H1 (cell line): ENCODE results near the gene ERI3. TPM values are rescaled to one million over a fixed set of nuclear protein-coding genes. Genes with fewer than 3 reads are reported as not detected.

Source experiments
- CTCF ChIA-PET: fragments of 300-600 bp; sonication (Branson Sonifier 250); formaldehyde crosslinking; loops from one replicate; lab custom pipeline; 2021; ENCODE audit not compliant: partially characterized antibody; lab: Charles Lee
- POLR2A ChIA-PET: fragments of 300-600 bp; sonication (Branson Sonifier 250); formaldehyde crosslinking; loops from one replicate; lab custom pipeline; 2021; ENCODE audit warnings: inconsistent platforms; ENCODE audit not compliant: partially characterized antibody; lab: Charles Lee
- DNase-seq, 2 experiments: peaks; one replicate each; pipeline versions ENCODE4 v3.0.0 to v3.0.0-alpha.2; 2010 to 2022; ENCODE audit warnings: low spot score in 2 of 2, low read depth in 1 of 2, mixed read lengths in 1 of 2
- FAIRE-seq: peaks from 2 replicates; lab custom pipeline; 2011; peaks lifted over from hg19 to GRCh38; lab: Jason Lieb, UNC
- H2AFZ ChIP-seq: 2 replicates; pipeline ENCODE4 v1.8.1; 2012; ENCODE audit warnings: low read length, inconsistent platforms
- H2AK5ac ChIP-seq: 2 replicates; pipeline ENCODE4 v1.6.1; 2013; ENCODE audit warnings: low read depth, low read length
- H2BK120ac ChIP-seq: replicated peaks from 2 replicates; pipeline ENCODE3; 2013; ENCODE audit warnings: low read depth, low read length, inconsistent platforms
- H2BK12ac ChIP-seq: 2 replicates; pipeline ENCODE4 v1.6.1; 2013; ENCODE audit warnings: low read depth, low read length
- H2BK15ac ChIP-seq: 2 replicates; pipeline ENCODE4 v1.6.1; 2013; ENCODE audit warnings: low read length
- H2BK20ac ChIP-seq: 2 replicates; pipeline ENCODE4 v1.6.1; 2013; ENCODE audit warnings: low read length
- H2BK5ac ChIP-seq: 2 replicates; pipeline ENCODE4 v1.6.1; 2013; ENCODE audit warnings: low read depth, low read length
- H3K14ac ChIP-seq: 2 replicates; pipeline ENCODE4 v1.6.1; 2013; ENCODE audit warnings: inconsistent platforms; ENCODE audit not compliant: insufficient read length
- H3K18ac ChIP-seq: 2 replicates; pipeline ENCODE4 v1.6.1; 2013; ENCODE audit warnings: low read length; ENCODE audit errors: extremely low read depth
- H3K23ac ChIP-seq: 2 replicates; pipeline ENCODE4 v1.6.1; 2013; ENCODE audit warnings: inconsistent platforms; ENCODE audit not compliant: insufficient read length
- H3K23me2 ChIP-seq: 2 replicates; pipeline ENCODE4 v1.6.1; 2013; ENCODE audit warnings: low read depth, low read length
- H3K27ac ChIP-seq: 2 replicates; pipeline ENCODE4 v1.6.1; 2011; ENCODE audit warnings: low read depth, low read length, inconsistent platforms
- H3K27me3 ChIP-seq, 4 experiments: replicated peaks in 1 of 4; 1 replicate in 1 of 4; 2 replicates in 3 of 4; pipeline versions ENCODE4 v1.6.1 to v1.8.1; 2011 to 2013; ENCODE audit warnings: low read length in 3 of 4, mild to moderate bottlenecking in 3 of 4, inconsistent platforms in 2 of 4, mixed read lengths in 2 of 4, moderate library complexity in 1 of 4; ENCODE audit not compliant: control insufficient read depth in 3 of 4, insufficient read depth in 3 of 4; ENCODE audit errors: extremely low read depth in 1 of 4
- H3K36me3 ChIP-seq, 4 experiments: 2 replicates each; pipeline versions ENCODE4 v1.6.1 to v1.8.1; 2011 to 2013; ENCODE audit warnings: mild to moderate bottlenecking in 4 of 4, low read length in 3 of 4, moderate library complexity in 2 of 4, control low read depth in 1 of 4, inconsistent platforms in 1 of 4; ENCODE audit not compliant: insufficient read depth in 4 of 4, control insufficient read depth in 2 of 4
- H3K4ac ChIP-seq: replicated peaks from 2 replicates; pipeline ENCODE3; 2013; ENCODE audit warnings: low read length, low read depth, mixed read lengths, inconsistent platforms; ENCODE audit not compliant: insufficient read length
- H3K4me1 ChIP-seq, 4 experiments: replicated peaks in 1 of 4; 1 replicate in 1 of 4; 2 replicates in 3 of 4; pipeline versions ENCODE4 v1.6.1 to v1.8.1; 2011 to 2013; ENCODE audit warnings: low read length in 3 of 4, inconsistent platforms in 2 of 4, mixed read lengths in 1 of 4; ENCODE audit not compliant: insufficient read depth in 4 of 4, control insufficient read depth in 3 of 4
- H3K4me2 ChIP-seq, 2 experiments: 2 replicates each; pipeline versions ENCODE4 v1.6.1 to v1.8.1; 2011 to 2013; ENCODE audit warnings: low read depth in 2 of 2, low read length in 2 of 2, control low read depth in 1 of 2, inconsistent platforms in 1 of 2, mild to moderate bottlenecking in 1 of 2; ENCODE audit not compliant: insufficient read depth in 1 of 2
- H3K4me3 ChIP-seq, 4 experiments: fragments of 200-600, 300-600 bp in 1 of 4; sonication (generic), shearing (Covaris generic), sonication (Bioruptor Twin) in 1 of 4; 2 replicates each; pipeline versions ENCODE4 v1.5.1 to v1.8.1; 2011 to 2016; ENCODE audit warnings: low read length in 4 of 4, low read depth in 3 of 4, control low read depth in 2 of 4, inconsistent platforms in 2 of 4, mild to moderate bottlenecking in 2 of 4, mixed read lengths in 1 of 4, moderate library complexity in 1 of 4; ENCODE audit not compliant: insufficient read depth in 2 of 4; ENCODE audit errors: extremely low read depth in 1 of 4
- H3K56ac ChIP-seq: replicated peaks from 2 replicates; pipeline ENCODE3; 2013; ENCODE audit warnings: low read depth, mild to moderate bottlenecking, mixed read lengths, low read length, inconsistent platforms; ENCODE audit not compliant: insufficient read length
- H3K79me1 ChIP-seq: 2 replicates; pipeline ENCODE4 v1.6.1; 2013; ENCODE audit warnings: low read depth, low read length, control low read depth
- H3K79me2 ChIP-seq, 2 experiments: 2 replicates each; pipeline versions ENCODE4 v1.6.1 to v1.8.1; 2012 to 2013; ENCODE audit warnings: low read length in 2 of 2, mild to moderate bottlenecking in 2 of 2, inconsistent platforms in 1 of 2; ENCODE audit not compliant: insufficient read depth in 2 of 2, control insufficient read depth in 1 of 2
- H3K9ac ChIP-seq, 4 experiments: replicated peaks in 1 of 4; 1 replicate in 1 of 4; 2 replicates in 3 of 4; pipeline versions ENCODE4 v1.6.1 to v1.8.1; 2011 to 2013; ENCODE audit warnings: low read depth in 3 of 4, low read length in 3 of 4, control low read depth in 2 of 4, mild to moderate bottlenecking in 2 of 4, moderate library complexity in 2 of 4, inconsistent platforms in 1 of 4; ENCODE audit errors: extremely low read depth in 1 of 4
- H3K9me3 ChIP-seq, 2 experiments: 2 replicates each; pipeline versions ENCODE4 v1.6.1 to v1.8.1; 2012 to 2013; ENCODE audit warnings: mild to moderate bottlenecking in 2 of 2, moderate library complexity in 2 of 2, control low read depth in 1 of 2, inconsistent platforms in 1 of 2, low read depth in 1 of 2, low read length in 1 of 2, mixed read lengths in 1 of 2; ENCODE audit not compliant: insufficient read depth in 2 of 2
- H4K20me1 ChIP-seq, 2 experiments: replicated peaks in 1 of 2; 2 replicates each; pipeline versions ENCODE3 to v1.8.1; 2011 to 2013; ENCODE audit warnings: inconsistent platforms in 2 of 2, low read length in 2 of 2, mild to moderate bottlenecking in 1 of 2; ENCODE audit not compliant: insufficient read depth in 2 of 2, control insufficient read depth in 1 of 2
- H4K5ac ChIP-seq: 2 replicates; pipeline ENCODE4 v1.6.1; 2013; ENCODE audit warnings: low read length, low read depth, mixed read lengths, inconsistent platforms; ENCODE audit not compliant: insufficient read length
- H4K8ac ChIP-seq: 2 replicates; pipeline ENCODE4 v1.8.0; 2013; ENCODE audit warnings: mild to moderate bottlenecking, moderate library complexity, low read length, inconsistent platforms; ENCODE audit not compliant: insufficient read depth; ENCODE audit errors: extremely low read depth
- H4K91ac ChIP-seq: replicated peaks from 2 replicates; pipeline ENCODE3; 2013; ENCODE audit warnings: low read length, mixed read lengths, inconsistent platforms; ENCODE audit not compliant: insufficient read length
- CTCF ChIP-seq, 3 experiments: IDR thresholded peaks; 1 replicate in 2 of 3; 2 replicates in 1 of 3; pipeline versions ENCODE4 v1.5.1 to v1.6.1; 2011; ENCODE audit warnings: low read length in 3 of 3, mild to moderate bottlenecking in 3 of 3, inconsistent platforms in 2 of 3, low read depth in 1 of 3, moderate library complexity in 1 of 3; ENCODE audit not compliant: insufficient read depth in 1 of 3; ENCODE audit errors: control extremely low read depth in 1 of 3
- FOSL1 ChIP-seq: IDR thresholded peaks from 2 replicates; pipeline ENCODE4 v1.6.1; 2011; ENCODE audit warnings: mild to moderate bottlenecking, low read depth, low read length, moderate library complexity; ENCODE audit not compliant: insufficient read depth
- JUND ChIP-seq: IDR thresholded peaks from 2 replicates; pipeline ENCODE4 v1.6.1; 2011; ENCODE audit warnings: mild to moderate bottlenecking, improper control_type of control experiment, low read length
- NANOG ChIP-seq: IDR thresholded peaks from 2 replicates; pipeline ENCODE4 v1.6.1; 2011; ENCODE audit warnings: low read length, low read depth, mild to moderate bottlenecking, inconsistent platforms; ENCODE audit not compliant: insufficient read depth, poor library complexity, severe bottlenecking
- RAD21 ChIP-seq, 2 experiments: IDR thresholded peaks in 1 of 2; conservative IDR thresholded peaks in 1 of 2; 2 replicates each; pipeline ENCODE4 v1.6.1; 2011; ENCODE audit warnings: low read depth in 2 of 2, low read length in 2 of 2, improper control_type of control experiment in 1 of 2, inconsistent platforms in 1 of 2, mild to moderate bottlenecking in 1 of 2, moderate library complexity in 1 of 2
- SP4 ChIP-seq: IDR thresholded peaks from 2 replicates; pipeline ENCODE4 v1.6.1; 2012; ENCODE audit warnings: low read length, inconsistent platforms
- TAF7 ChIP-seq: optimal IDR thresholded peaks from 2 replicates; pipeline ENCODE3; 2011; ENCODE audit warnings: low read depth, mild to moderate bottlenecking, inconsistent platforms, low read length, moderate library complexity, borderline replicate concordance
- TEAD4 ChIP-seq: IDR thresholded peaks from 2 replicates; pipeline ENCODE4 v1.6.1; 2012; ENCODE audit warnings: low read depth, low read length, inconsistent platforms, mixed read lengths
- USF2 ChIP-seq: IDR thresholded peaks from 2 replicates; pipeline ENCODE4 v1.6.1; 2011; ENCODE audit warnings: low read length, improper control_type of control experiment
- WGBS, 2 experiments: shearing (Covaris generic) in 1 of 2; methylation state at CpG; one replicate each; pipeline versions ENCODE4 v1.1.6 to v1.1.7; 2013 to 2015; ENCODE audit warnings: low lambda C conversion rate in 2 of 2, mixed read lengths in 2 of 2, inconsistent platforms in 1 of 2, low coverage in 1 of 2, missing lambda C conversion rate in 1 of 2; ENCODE audit not compliant: insufficient replicate concordance in 2 of 2, insufficient coverage in 1 of 2, insufficient read length in 1 of 2; ENCODE audit errors: extremely low coverage in 1 of 2, missing lambda C conversion rate in 1 of 2; 5-methylcytosine and 5-hydroxymethylcytosine counted together
- polyA plus RNA-seq, 7 experiments: library from polyadenylated mRNA; depleted of rRNA in 3 of 7; stranded (reverse) in 5 of 7; unstranded in 2 of 7; fragments of >200 nt in 5 of 7; fragments of 200-250 nt in 2 of 7; gene quantifications; 1 replicate in 5 of 7; 2 replicates in 1 of 7; 4 replicates in 1 of 7; pipeline versions ENCODE4 v1.2.1 to v1.2.3, GENCODE V29; 2011 to 2013; ENCODE audit warnings: missing spikeins in 2 of 7, mixed read lengths in 2 of 7
- total RNA-seq: library from RNA; stranded (reverse); fragmentation: NEBNext Ultra II Directional; extraction: Animal tissue kit (Norgen Biotek cat#: 25700); gene quantifications from 2 replicates; pipeline ENCODE4 v1.2.1, GENCODE V29; 2021

Gene ERI3
- total and polyA plus RNA-seq, 2 of the 8 experiments (the other 6 are each of a cell fraction or from before 2014, with no cell fraction given) = 81.1 to 199 TPM

DNA sequence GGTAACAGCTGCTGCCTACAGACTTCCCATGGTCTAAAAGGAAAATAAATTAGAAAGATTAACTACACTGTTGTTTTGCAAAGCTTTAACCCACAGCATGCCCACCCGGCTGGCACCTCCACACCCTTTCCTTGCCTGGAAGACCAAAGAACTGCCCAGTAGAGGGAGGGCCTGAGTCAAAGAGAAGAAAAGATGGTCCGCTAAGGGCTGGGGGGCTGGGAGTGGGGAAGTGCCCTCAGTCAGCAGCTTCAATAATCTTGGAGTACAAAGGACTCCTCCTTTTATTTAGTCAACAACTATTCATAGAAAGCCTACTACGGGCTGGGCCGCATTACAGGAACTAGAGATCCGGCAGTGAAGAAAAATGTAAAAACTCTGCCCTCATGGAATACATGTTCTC, 40.6 kb downstream of the ERI3 start:
- POLR2A ChIA-PET = interaction anchor here (1.2 kb wide), 1 partner anchor 229 kb away, joined by 3 read pairs; no protein-coding TSS in a partner anchor
- no peak overlapping the region for H2BK12ac ChIP-seq
- WGBS, 2 experiments = 70% methylated on average over 5 of the region's 5 CpGs; no CpG with 5 or more reads in 1 of the 2 experiments
- peaks cover 2 to 46% (median 21%) of the 10 kb centered on the region in 4 experiments; a peak in 6 of 8 replicates for H3K36me3 ChIP-seq
- H3K4me3 ChIP-seq = no peak overlapping the region
- H3K27ac ChIP-seq = no peak overlapping the region
- peak; percentile 71 for FAIRE-seq
- DNase-seq = no peak
- H3K4me2 ChIP-seq = no peak overlapping the region
- H4K91ac ChIP-seq = no peak overlapping the region
- peaks cover 0 to 2% (median 0%) of the 10 kb centered on the region in 4 experiments; a peak in 1 of 7 replicates for H3K27me3 ChIP-seq
- H3K79me2 ChIP-seq = no peaks in the 10 kb centered on the region
- H2BK20ac ChIP-seq = no peak overlapping the region
- no peak overlapping the region for H3K9ac ChIP-seq
- H3K23ac ChIP-seq = no peak overlapping the region
- no peaks in the 10 kb centered on the region; the same call in 1 of the 2 replicates for H3K23me2 ChIP-seq
- H4K8ac ChIP-seq = no peak overlapping the region
- no peak overlapping the region for H3K14ac ChIP-seq
- peaks cover 2% of the 10 kb centered on the region; the same call in 1 of the 2 replicates for H3K79me1 ChIP-seq
- no peak overlapping the region for H3K56ac ChIP-seq
- H2AK5ac ChIP-seq = no peak overlapping the region
- no peak overlapping the region for H4K5ac ChIP-seq
- peaks cover 0 to 9% of the 10 kb centered on the region in 2 experiments for H4K20me1 ChIP-seq
- H3K4me1 ChIP-seq = peaks cover 7 to 18% (median 15%) of the 10 kb centered on the region in 4 experiments; a peak in 5 of 7 replicates
- CTCF ChIA-PET = interaction anchor here (0.7 to 7.0 kb wide), 39 partner anchors 8 to 338 kb away, joined by 3 to 68 read pairs (median 4); partner anchors contain the start of gene ERI3
- no peak overlapping the region for H2BK5ac ChIP-seq
- no peak overlapping the region for H2AFZ ChIP-seq
- H2BK120ac ChIP-seq = no peak overlapping the region
- H2BK15ac ChIP-seq = no peak overlapping the region
- no peak overlapping the region for H3K18ac ChIP-seq
- no peaks in the 10 kb centered on the region for H3K9me3 ChIP-seq
- no peak overlapping the region for H3K4ac ChIP-seq
- TF ChIP-seq USF2 (no peak), TEAD4 (no peak), JUND (no peak), FOSL1 (no peak), SP4 (0 out of 2 replicates have a peak, but pooled peaks have one; percentile 18), TAF7 (no peak), NANOG (no peak), CTCF (IDR thresholded peaks at IDR 0.05; ENCODE audit: control extremely low read depth in 1 of 3, insufficient read depth in 1 of 3, low read depth in 1 of 3, low read length in 3 of 3) (peak; percentile 61 to 62 (median 62)), RAD21 (IDR thresholded peaks at IDR 0.05 in 1 of 2, conservative IDR thresholded peaks at IDR 0.05 in 1 of 2; ENCODE audit: low read depth in 2 of 2, low read length in 2 of 2) (peak; percentile 50 to 60; a peak in 3 of 4 replicates)
